ENCODE measurements around the gene DRC1.
A peak's percentile ranks its signal among the peaks of the same experiment; 100 is the strongest.
"Not testable (repeated sequence)": the region's sequence is repeated elsewhere in the genome, so short reads cannot be mapped to it uniquely, and the experiment has no call there.

Gene DRC1

DNA sequence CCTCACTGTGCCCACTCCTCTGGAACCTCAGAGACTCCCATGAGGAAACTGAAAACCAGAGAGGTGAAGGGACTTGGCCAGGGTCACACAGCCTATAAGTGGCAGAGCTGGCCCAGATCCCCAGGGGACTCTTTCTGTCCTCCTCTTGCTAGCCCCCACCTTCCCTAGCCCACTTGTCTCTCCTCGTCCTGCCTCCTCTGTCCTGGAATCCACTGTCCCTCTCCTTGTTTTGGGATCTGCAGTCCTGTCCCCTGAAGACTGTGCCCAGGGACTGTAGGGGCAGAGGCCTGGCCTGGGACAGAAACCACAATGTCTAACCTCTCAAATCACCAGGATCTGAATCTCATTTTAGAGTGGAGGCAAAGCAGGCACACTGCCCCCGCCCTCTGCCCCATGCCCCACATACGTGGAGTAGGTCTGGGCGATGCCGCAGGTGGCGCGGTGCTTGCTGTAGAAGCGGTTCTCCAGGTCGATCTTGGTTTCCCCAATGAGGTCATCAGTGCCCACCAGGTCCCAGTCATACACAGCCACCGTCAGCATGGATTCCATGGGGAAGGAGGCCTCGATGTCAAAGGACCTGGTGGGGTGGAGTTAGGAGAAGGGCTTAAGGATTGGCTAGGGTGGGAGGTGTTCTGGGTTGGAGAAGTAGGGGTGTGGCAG, 63.7 kb downstream of the DRC1 start:
- DNase-seq, result no peak

DNA sequence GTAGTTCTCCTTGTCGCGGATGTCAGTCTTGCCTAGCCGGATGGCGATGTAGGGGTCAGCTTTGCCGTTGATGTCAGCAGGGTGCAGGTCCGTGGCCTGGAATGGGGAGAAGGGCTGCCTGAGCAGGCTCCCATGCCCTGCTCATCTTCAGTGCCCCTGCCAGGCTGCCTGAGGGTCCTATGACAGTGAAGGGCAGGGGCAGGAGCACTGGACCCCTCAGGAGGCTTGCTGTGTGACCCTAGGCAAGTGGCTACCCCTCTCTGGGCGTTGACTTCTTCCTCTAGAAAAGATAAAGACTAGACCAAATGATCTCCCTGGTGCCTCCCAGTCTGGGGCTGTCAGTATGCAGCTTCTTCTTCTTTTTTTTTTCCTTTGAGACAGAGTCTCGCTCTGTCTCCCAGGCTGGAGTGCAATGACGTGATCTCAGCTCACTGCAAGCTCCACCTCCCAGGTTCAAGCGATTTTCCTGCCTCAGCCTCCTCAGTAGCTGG, 64.3 kb downstream of the DRC1 start:
- no peak for DNase-seq

DNA sequence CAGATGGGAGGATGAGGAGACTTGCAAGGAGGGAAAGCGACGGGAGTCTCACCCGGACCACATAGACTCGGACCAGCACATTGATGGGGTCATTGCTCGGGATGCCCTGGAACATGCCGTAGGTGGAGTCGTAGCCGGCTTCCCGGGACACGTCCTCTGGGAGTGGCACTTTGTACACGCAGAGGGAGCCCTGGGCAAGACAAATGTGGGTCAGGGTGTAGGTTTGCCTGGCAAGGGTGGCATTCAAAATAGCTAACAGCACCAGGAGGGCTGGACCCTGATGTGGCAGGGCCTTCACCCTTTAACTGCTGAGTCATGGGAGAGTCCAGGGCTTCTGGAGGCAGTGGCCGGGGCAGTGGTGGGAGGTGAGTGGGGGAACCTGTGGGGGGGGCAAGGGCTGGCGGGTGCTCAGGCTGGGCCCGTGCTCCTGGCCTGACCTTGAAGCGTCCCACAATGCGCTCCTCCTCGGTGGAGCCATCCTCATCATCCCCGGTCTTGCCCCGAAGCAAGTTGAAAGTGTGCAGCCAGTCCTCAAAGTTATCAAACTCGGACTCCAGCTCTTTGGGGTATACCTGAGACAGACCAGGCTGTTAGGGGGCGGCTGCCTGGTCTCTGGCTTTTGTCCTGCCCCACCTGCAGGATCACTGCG, 65.1 kb downstream of the DRC1 start:
- DNase-seq, result no peak

DNA sequence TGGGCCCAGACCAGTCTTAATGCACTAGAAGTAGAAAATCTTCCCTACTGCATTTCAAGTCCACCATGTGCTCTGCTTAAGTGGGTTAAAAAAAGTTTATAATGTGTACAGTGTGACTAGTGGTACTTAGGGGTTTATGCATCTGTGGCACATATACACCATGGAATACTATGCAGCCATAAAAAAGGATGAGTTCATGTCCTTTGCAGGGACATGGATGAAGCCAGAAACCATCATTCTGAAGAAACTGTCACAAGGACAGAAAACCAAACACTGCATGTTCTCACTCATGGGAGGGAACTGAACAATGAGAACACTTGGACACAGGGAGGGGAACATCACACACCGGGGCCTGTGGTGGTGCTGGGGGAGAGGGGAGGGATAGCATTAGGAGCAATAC, 66.8 kb downstream of the DRC1 start:
- not testable (repeated sequence) for DNase-seq

DNA sequence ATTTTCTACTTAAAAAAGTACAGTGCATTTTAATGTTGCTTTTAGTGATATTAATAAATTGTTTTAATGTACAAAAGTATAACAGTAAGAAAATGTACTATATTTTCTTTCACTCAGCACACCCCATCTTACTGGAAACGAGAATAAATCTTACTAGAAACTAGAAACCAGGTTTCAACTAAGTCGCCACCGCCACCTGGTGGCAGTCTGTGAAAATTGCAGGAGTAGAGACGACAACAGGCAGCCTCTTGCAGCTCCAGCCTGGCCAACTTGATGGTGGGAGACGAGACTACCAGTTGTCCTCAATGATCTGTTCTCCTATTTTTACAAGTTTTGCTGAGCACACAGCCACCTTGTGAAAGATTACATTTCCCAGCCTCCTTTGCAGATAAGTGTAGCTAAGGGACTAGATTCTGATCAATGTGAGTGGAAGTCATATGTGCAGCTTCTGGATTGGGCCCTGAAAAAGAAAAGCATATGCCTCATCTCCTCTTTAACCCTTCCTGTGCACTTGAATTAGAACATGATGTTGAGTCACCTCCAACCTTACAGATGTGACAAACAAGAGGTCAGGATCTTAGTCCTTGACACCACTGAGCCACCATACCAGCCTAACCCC, 67.5 kb downstream of the DRC1 start:
- DNase-seq, result peak; percentile 28

DNA sequence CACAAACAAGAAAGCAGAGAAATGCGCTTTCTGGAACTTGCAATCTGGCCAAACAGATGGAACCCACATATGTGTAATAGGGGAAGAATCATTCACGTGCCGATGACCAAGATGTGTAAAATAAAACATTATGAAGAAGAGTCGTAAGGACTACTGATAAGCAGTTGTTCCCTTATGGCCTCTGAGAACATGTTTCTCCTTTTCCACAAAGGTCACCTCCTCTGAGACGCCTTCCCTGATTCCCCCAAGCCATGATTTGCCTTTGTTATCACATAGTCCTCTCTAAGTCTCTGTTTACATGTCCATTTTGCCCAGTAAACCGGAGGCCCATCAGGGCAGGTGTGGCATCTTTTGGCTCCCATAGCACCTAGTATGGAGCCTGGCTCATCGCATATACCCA, 68.2 kb downstream of the DRC1 start:
- no peak for DNase-seq

DNA sequence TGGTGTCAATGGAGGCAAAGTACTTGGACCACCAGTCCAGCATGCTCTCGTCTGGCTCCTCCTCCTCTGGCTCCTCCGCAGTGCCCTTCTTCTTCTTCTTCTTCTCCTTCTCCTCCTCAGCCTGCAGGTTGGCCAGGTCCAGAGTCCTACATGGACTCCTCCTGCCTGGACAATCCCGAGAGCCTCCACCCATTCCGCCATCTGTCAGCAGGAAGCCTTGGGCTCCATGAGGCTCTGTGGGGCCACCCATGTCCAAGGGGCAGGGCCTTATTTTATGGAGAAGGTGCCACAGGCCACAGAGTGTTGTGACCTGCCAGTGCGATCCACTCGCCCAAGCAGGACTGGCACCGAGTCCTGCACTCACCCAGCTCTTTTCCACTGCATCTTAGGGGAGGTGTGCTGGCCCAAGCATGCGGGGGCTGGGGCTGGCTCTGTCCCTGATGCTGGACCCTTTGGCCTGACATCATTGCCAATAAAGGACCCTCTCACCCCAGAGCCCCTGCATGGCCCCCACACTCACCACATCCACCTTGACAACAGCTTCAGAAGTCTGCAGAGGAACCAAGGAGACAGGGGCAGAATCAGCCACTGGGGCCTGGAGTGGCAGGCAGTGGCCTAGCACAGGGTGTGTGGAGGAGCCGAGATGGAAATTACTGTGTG, 69.0 kb downstream of the DRC1 start:
- DNase-seq, result no peak

DNA sequence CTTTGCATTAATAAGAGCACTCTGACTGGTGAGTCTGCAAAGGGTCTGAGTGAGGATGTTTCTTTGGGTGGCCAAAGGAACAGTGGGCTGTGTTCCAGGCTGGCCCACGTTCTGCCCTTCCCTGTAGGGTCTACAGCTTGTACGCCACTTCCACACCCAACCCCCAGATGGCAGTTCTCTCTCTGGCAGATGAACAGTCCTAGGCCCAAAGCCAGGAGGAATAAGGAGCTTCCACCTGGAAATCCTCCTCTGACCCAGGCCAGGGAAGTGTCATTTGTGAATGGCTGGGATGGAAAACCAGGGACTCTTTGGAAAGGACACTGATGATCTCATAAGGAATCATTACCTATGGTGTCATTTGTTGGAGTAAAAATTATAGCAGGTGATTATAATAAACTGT, 69.6 kb downstream of the DRC1 start:
- no peak for DNase-seq

DNA sequence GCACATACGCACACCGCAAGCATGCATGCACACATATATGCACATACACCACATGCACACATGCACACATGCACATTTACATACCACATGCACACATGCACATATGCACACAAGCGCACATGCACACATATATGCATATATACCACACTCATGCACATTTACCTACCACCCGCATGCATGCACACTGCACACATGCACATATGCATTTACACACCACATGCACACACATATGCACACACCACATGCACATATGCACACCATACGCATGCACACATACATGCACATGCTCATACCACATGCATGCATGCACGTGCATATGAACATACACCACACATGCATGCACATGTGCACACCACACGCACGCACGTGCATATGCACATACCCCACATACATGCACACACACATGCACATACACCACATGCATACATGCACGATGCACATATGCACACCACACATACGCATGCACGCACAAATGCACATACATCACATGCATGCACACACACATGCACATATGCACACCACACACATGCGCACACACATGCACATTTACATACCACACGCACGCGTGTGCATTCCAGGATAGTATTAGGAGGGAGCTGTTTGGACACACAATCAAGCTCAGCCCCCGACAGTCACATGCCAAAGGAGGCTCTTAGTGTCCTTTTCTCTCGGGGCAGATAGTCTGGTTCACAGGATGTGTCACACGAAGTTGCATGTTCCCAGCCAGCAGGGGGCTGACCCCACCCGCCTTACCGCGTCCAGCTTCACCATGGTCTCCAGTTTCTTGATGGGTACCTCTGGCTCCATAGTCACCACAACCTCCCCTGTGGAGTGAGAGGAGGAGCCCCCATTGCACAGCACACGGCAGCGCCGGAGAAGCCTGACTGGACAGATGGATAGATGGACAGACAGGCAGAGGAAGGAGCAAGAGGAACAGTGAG, 70.3 kb downstream of the DRC1 start:
- DNase-seq, result no peak

DNA sequence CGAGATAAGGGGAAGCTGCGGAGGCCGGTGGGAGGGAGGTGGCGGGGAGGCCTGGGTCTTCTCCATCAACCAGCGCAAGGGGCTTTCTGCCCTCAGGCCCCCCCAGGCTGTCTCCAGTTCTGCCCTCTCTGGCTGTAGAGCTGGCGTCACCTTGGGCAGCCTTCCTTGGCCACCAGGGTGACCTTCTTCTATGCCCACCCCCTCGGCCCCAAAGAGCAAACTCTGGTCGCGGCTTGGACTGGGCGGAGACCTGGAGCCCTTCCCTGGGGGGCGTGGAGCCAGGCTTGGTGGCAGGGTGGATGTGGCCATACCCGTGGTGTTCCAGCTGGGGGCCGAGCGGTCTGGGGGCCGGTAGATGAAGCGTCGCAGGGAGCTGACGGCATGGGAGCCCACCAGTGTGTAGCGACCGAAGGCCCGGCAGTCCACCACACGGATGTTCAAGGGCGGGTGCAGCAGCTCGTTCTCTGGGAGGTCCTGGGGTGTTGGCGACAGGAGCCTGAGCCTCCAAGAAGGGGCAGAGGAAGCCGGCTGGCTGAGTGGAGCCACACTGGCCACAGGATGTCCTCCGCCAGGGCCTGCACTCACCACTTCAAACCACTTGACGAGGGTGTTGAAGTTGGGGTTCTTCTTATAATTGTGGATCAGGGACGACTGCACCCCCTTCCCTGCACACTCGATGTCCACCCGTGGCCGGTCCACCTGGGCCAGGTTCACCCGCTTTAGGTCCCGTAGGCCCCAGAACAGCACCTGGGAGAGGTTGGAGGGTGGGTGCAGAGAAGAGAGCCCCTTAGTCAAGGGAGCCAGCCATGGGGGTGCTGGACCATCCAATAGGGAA, 71.3 kb downstream of the DRC1 start:
- no peak for DNase-seq

DNA sequence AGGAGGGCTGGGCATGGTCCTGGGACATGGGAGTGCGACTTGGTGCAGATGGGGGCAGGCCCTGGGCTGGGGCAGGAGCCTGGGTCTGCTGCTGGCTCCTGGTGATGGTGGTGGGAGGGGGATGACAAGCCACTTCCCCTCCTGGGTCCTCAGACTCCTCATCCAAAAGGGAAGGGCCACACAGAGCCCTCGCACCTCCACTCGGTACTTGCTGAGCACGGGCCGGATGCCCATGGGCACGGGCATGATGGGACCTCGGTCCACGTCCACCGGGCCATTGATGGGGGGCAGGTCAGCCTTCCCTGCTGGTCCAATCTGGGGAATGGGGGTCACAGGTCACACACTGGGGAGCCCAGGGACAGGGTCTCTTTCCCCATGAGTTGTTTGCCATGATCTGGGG, 72.1 kb downstream of the DRC1 start:
- DNase-seq, result no peak

DNA sequence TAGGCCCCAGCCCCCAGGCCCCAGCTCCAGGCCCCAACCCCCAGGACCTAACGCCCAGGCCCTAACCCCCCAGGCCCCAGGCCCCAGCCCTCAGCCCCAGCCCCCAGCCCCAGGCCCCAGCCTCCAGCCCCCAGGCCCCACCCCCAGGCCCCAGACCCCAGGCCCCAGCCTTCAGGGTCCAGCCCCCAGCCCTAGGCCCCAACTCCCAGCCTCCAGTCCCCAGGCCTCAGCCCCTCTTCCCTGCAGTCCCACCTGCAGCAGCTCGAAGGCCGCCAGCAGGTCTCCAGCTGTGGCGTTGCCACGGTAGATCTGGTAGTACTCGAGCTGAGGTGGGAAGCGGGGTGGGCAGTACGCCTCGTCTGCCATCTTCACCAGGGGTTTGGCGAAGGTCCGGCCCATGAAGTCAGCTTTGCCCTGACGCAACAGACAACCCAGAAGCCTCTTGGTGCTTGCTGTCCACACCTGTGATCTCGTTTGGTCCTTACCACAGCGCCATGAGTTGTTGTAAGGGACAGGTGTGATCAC, 72.6 kb downstream of the DRC1 start:
- no peak for DNase-seq

DNA sequence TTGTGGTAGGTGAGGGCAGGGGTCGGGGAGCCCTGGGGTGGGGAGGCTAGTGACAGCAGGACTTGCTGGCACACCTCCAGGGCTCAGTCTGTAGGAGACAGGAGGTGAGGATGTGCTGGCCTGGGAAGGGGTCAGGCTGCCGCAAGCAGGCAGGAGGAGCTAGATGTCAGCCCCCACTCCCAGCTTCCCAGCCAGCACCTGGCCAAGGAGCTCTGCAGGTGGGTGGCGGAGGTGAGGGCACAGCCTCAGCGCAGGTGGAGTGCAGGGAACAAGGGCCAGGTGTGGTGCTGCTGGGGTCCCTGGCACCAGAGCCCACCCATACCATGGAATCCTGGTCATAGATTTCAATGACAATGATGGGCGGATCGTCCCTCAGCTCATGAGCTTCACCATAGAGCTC, 73.3 kb downstream of the DRC1 start:
- DNase-seq, result no peak

DNA sequence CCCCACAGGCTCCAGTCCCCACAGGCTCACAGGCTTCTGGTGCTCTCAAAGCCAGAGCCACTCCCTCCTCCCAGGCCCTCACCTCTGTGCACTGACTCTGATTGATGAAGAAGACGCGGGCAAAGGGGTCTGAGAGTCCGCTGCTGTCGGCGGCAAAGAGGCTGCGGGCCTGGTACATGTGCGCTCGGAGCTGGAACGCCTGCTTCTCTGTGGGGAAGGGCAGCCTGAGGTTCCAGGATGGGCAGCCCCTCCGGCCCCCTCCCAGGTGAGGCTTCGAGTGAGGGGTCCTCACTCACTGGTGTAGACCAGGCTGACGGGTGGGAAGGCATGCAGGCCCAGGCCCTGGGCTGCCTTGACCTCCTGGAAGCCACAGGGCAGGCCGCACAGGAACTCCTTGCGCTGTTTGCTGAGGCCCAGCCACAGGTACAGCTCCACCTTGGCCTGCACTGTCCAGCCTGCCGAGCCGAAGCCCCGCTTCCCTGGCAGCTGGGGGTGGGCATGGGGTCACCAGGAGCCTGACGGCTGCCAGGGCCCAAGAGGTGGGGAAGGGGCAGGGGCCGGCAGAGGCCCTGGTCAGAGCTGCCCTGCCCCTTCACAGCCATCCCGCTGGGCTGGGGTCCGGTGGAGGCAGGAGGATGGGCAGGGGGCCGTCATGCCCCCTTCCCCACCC, 74.2 kb downstream of the DRC1 start:
- no peak for DNase-seq

DNA sequence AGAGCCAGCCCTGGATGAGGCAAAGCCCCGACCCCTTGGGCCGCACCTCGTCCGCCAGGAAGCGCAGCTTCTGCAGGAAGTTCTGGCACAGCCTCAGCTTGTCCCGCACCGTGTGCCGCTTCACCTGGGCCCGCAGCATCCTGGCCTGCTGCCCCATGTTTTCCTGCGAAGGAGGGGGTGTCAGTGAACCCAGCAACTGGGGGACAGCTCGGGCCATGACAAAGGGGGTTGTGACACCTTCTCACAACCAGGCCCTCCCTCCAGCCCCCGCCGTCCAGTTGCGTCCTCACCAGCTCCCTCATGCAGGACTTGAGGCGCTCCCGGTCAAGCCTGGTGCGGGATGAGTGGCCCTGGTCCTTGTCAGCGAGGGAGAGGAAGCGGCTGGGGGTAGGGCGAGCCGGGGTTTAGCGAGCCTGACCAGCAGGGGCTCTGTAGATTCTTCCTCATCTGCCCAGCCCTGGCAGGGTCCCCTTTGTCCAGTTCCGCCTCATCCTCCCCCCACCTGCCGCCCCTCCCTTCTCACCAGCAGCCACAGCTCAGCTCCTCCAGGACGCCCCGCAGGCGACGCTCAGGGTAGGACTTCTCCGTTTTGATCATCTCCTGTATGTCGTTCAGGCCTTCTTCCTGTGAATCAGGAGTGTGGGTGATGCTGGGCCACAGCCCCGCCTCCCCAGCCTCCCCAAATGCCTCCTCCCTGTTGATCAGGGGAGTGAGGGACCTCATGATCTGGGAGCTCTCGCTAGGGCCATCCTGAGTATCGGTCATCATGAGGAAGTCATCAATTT, 75.6 kb downstream of the DRC1 start:
- no peak for DNase-seq

DNA sequence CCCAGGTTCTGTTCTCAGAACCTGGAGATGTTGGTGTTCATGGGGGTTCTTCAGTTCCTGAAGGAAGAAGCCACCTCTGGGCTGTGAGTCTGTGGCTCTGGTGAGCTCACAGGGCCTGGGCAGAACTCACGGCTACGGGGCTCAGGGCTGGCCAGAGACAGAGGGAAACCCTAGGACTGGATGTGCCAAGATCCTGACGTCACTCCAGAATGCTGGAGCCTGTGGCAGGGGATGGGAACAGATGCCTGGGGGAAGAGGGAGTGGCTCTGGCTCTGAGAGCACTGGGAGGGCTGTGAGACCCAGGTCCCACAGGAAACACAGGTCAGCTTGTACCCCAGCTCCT, 76.2 kb downstream of the DRC1 start, which contains the start of gene OTOF:
TSS of gene OTOF (minus strand) at position 214 of the 343 bp plus-strand sequence.
- DNase-seq, result peak; percentile 51

DNA sequence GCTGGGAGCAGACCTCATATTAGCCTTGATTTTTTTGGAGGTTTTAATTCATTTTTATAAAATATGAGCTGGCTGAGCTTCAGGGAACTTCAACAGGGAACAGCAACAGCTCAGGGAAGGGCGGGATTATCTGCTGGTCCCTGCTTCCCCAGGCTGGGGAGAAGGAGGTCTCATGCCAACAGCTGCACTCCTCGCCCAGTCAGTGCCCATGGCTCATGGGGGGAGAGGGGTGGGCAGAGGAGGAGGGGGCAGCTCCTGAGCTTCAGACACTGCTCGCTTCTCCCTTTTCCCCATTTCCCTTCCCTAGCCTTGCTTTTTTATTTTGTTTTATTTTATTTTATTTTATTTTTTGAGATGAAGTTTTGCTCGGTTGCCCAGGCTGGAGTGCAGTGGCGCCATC, 76.6 kb downstream of the DRC1 start:
- DNase-seq, result no peak

DNA sequence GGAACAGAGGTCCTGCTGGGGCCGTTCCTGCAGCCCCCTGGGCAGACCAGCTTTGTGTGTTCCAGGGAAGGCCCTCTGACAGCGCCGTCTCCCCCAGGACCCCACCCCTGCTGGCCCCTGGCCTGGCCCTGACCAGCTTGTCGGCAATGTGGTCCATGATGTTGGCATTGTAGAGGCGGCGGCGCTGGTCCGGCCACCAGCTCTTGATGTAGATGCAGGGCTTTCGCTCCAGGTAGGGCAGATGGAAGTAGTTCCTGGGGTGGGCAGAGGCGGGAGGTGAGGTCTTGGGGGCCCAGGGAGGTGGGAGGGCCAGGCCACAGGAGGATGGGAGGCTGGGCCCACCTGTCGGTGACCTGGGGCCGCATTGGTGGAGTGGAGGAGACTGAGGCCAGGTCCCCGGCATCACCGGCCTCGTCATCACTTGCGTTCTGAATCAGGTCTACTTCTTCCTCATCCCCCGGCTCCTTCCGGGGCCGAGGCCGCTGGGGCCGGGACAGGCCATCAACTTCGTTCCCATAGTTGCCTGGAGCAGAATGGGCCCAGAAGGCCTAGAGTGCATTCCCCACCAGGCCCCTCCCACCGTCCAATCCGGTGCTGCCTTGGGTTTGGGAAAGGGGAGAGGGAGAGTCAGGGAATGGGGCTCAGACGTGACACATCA, 77.5 kb downstream of the DRC1 start:
- no peak for DNase-seq

DNA sequence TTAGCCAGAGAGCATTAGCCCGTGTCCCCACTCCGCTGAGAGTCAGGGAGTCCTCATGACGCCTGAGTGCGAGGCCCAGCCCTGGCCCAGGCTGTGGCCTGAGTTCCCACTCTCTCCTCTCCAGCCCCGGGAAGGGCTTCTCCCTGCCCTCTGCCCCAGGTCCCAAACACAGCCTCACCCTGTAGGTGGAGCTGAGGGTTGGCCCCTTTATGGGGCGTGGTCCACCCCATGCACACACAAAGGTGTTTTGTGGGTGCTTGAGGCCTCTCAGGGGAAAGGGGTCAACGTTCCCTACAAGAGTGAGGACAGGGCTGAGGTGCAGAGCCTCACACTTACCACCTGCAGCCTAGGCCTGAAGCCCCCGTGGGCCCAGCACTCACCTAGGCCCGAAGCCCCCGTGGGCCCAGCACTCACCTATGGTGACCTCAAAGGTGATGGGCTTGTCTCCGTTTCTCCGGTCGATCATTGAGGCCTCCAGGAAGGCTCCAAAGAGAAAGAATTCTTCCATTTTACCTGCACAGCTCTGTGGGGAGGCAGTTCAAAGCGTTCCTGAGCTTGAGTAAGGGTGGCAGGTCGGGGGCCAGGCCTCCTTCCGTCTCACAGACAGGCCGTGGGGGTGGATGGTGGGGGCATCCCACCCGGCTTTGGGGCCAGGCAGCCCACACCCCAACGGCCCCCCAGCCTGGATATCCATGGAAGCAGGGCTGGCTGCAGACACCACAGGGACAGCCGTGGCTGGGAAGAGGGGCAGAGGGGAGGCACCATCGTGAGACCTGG, 78.3 kb downstream of the DRC1 start:
- DNase-seq, result no peak
